Osteocyte (in vitro differentiated cells): ENCODE measurements around the gene SFSWAP. TPM values are rescaled to one million over a fixed set of nuclear protein-coding genes. Genes with fewer than 3 reads are reported as not detected.
"Not testable (repeated sequence)": the region's sequence is repeated elsewhere in the genome, so short reads cannot be mapped to it uniquely, and the experiment has no call there.

ENCODE experiments used
- DNase-seq: peaks from one replicate; pipeline ENCODE4 v3.0.0; 2021; ENCODE audit warnings: mixed read lengths; ENCODE audit not compliant: unreplicated experiment; ENCODE audit errors: extremely low spot score
- H3K27ac Mint-ChIP-seq: one replicate; pipeline ENCODE4 v1.8.0; 2021; ENCODE audit warnings: mild to moderate bottlenecking, mixed read lengths; ENCODE audit not compliant: unreplicated experiment
- H3K27me3 Mint-ChIP-seq: one replicate; pipeline ENCODE4 v1.8.0; 2021; ENCODE audit warnings: mixed read lengths; ENCODE audit not compliant: unreplicated experiment
- H3K36me3 Mint-ChIP-seq: one replicate; pipeline ENCODE4 v1.8.0; 2021; ENCODE audit warnings: mixed read lengths; ENCODE audit not compliant: unreplicated experiment
- H3K4me1 Mint-ChIP-seq: one replicate; pipeline ENCODE4 v1.8.0; 2021; ENCODE audit warnings: mixed read lengths; ENCODE audit not compliant: unreplicated experiment
- H3K4me3 Mint-ChIP-seq: one replicate; pipeline ENCODE4 v1.8.0; 2021; ENCODE audit warnings: mild to moderate bottlenecking, moderate library complexity, mixed read lengths; ENCODE audit not compliant: unreplicated experiment
- H3K9me3 Mint-ChIP-seq: one replicate; pipeline ENCODE4 v1.8.0; 2021; ENCODE audit warnings: mixed read lengths; ENCODE audit not compliant: unreplicated experiment
- CTCF ChIP-seq: fragments of 200-600 bp; sonication (generic); IDR thresholded peaks from 2 replicates; pipeline ENCODE4 v1.5.0; 2021; ENCODE audit warnings: antibody characterized with exemption, mild to moderate bottlenecking, moderate library complexity
- total RNA-seq: library from RNA; stranded (reverse); gene quantifications from 2 replicates; pipeline ENCODE4 v1.2.1, GENCODE V29; 2021

Gene SFSWAP
- total RNA-seq, 1 donor from 2014 or later = 48.0 TPM

DNA sequence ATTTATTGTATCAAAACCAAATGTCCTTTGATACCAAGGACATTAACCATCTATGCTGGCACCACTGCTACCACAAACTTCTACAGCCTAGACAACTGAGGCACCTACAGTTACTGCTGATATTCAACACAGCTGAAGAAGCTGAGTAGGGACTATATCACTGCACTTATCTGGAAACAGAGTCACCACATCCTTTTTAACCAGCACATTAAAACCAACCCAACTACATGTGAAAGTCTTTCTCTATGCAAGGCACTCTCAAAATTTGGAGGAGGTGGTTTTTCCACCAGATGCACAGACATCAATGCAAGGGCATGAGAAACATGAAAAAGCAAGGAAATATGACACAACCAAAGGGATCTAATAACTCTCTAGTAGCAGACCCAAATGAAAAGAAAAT, 7.7 kb upstream of the SFSWAP start:
- H3K4me1 Mint-ChIP-seq = no peaks in the 10 kb centered on the region
- no peaks in the 10 kb centered on the region for H3K36me3 Mint-ChIP-seq
- peaks cover 15% of the 10 kb centered on the region for H3K9me3 Mint-ChIP-seq
- DNase-seq = no peak
- H3K27me3 Mint-ChIP-seq = peaks cover 14% of the 10 kb centered on the region
- H3K4me3 Mint-ChIP-seq = no peak overlapping the region
- TF ChIP-seq CTCF = no peak
- no peak overlapping the region for H3K27ac Mint-ChIP-seq

- no peak for DNase-seq
- Mint-ChIP-seq H3K27ac (no peak overlapping the region), H3K4me3 (no peak overlapping the region), H3K27me3 (peaks cover 10% of the 10 kb centered on the region), H3K36me3 (no peaks in the 10 kb centered on the region), H3K9me3 (peaks cover 15% of the 10 kb centered on the region), H3K4me1 (peaks cover 3% of the 10 kb centered on the region)
- no peak for TF ChIP-seq CTCF
Observed at GRCh38 chr12:131704509-131704908, 6.4 kb upstream of the SFSWAP start.

DNA sequence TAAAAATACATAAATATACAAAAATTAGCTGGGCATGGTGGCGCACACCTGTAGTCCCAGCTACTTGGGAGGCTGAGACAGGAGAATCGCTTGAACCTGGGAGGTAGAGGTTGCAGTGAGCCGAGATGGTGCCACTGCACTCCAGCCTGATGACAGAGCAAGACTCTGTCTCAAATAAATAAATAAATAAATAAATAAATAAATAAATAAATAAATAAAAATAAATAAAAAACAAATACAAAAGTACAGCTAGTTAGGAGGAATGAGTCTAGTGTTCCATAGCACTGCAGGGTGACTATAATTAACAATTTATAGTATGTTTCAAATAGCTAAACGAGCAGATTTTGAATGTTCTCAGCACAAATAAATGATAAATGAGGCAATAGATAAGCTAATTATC, 4.2 kb upstream of the SFSWAP start:
- peaks cover 15% of the 10 kb centered on the region for H3K9me3 Mint-ChIP-seq
- not testable (repeated sequence) for H3K27ac Mint-ChIP-seq, H3K4me3 Mint-ChIP-seq, DNase-seq, H3K27me3 Mint-ChIP-seq, H3K36me3 Mint-ChIP-seq
- peaks cover 13% of the 10 kb centered on the region for H3K4me1 Mint-ChIP-seq

- Mint-ChIP-seq H3K9me3 (peaks cover 11% of the 10 kb centered on the region), H3K36me3 (peaks cover 5% of the 10 kb centered on the region), H3K27me3 (peaks cover 7% of the 10 kb centered on the region), H3K4me1 (peaks cover 30% of the 10 kb centered on the region), H3K4me3 (peak overlapping the region; percentile 97), H3K27ac (peak overlapping the region; percentile 61)
- DNase-seq = no peak
- no peak for TF ChIP-seq CTCF
Observed at GRCh38 chr12:131709226-131709625, 1.7 kb upstream of the SFSWAP start.

- H3K27me3 Mint-ChIP-seq = no peaks in the 10 kb centered on the region
- TF ChIP-seq CTCF = no peak
- H3K4me1 Mint-ChIP-seq = peaks cover 30% of the 10 kb centered on the region
- H3K27ac Mint-ChIP-seq = peak overlapping the region; percentile 99
- peaks cover 24% of the 10 kb centered on the region for H3K36me3 Mint-ChIP-seq
- peak overlapping the region; percentile 97 for H3K4me3 Mint-ChIP-seq
- DNase-seq = no peak
- no peaks in the 10 kb centered on the region for H3K9me3 Mint-ChIP-seq
Observed at GRCh38 chr12:131711551-131712205, 788 bp downstream of the SFSWAP start.

DNA sequence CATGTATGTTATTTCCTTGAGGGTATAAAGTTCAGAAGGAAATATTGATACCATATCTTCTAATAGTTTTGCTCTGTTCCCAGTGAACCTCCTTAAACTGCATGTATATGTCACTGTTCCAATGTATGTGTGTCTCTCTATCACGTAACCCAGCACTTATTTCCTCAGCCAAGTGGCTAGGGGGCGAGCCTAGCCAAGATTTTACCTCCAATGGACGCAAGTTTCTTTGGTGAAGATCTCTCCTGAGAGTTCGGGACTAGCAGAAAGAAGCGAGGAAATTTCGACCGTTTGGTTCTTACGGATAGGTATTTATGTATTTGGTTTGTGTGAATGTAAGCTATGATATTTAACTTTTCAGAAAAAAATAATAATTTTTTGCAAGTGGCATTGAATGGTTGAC, 2.5 kb downstream of the SFSWAP start:
- no peaks in the 10 kb centered on the region for H3K9me3 Mint-ChIP-seq
- H3K4me1 Mint-ChIP-seq = peaks cover 30% of the 10 kb centered on the region
- TF ChIP-seq CTCF = no peak
- no peaks in the 10 kb centered on the region for H3K27me3 Mint-ChIP-seq
- peaks cover 36% of the 10 kb centered on the region for H3K36me3 Mint-ChIP-seq
- no peak for DNase-seq
- H3K27ac Mint-ChIP-seq = no peak overlapping the region
- no peak overlapping the region for H3K4me3 Mint-ChIP-seq
